LNCaP clone FGC (cell line): ENCODE measurements around the gene SCGN.

Experiments
- DNase-seq: peaks from one replicate; pipeline ENCODE4 v3.0.0-alpha.2; 2011; ENCODE audit warnings: low read depth
- H3K4me3 ChIP-seq: 2 replicates; pipeline ENCODE4 v1.5.1; 2011; ENCODE audit warnings: mild to moderate bottlenecking, low read depth, low read length, control low read depth
- TF ChIP-seq, protein P1 (sequence below): IDR thresholded peaks from 2 replicates; pipeline ENCODE4 v1.5.1; 2012; ENCODE audit warnings: mild to moderate bottlenecking; ENCODE audit not compliant: control insufficient read depth, insufficient read depth; ENCODE audit errors: extremely low read depth

SCGN gene

DNA sequence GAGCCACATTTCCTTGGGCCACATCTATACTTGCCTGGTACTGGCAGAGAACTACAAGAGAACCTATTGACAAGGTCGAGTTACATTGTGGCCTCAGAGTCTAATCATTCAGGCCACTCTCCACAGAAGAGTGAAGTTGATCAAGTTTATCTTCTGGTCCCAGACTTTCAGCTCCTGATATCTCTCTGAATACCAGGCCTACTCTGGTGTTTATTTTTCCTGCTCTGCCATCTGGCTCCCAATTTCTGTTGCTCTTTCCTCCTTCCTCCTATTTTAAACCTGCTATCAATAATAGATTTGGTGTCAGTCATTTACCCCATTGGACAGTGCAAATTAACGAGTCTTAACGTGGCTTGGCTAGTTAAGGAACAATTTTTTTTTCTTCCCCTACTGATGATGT is 46.6 kb downstream of the SCGN start:
- no peak for DNase-seq
- TF ChIP-seq, protein P1, sequence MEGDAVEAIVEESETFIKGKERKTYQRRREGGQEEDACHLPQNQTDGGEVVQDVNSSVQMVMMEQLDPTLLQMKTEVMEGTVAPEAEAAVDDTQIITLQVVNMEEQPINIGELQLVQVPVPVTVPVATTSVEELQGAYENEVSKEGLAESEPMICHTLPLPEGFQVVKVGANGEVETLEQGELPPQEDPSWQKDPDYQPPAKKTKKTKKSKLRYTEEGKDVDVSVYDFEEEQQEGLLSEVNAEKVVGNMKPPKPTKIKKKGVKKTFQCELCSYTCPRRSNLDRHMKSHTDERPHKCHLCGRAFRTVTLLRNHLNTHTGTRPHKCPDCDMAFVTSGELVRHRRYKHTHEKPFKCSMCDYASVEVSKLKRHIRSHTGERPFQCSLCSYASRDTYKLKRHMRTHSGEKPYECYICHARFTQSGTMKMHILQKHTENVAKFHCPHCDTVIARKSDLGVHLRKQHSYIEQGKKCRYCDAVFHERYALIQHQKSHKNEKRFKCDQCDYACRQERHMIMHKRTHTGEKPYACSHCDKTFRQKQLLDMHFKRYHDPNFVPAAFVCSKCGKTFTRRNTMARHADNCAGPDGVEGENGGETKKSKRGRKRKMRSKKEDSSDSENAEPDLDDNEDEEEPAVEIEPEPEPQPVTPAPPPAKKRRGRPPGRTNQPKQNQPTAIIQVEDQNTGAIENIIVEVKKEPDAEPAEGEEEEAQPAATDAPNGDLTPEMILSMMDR: no peak

DNA sequence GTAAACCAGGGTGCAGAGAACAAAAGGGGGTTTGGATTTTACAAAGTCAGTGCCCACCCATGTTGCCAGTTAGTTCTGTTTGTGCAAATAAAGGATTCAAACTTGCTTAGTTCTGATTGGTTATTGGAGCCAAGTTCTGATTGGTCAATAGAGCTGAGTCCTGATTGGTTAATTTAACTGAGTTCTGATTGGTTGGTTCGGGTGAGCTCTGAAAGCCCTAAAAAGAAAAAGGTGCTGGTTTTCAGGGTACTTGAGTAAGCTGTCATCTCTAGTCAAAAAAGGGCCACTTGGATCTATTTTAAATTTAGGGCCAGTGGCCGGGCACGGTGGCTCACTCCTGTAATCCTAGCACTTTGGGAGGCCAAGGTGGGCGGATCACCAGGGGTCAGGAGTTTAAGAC is 47.6 kb downstream of the SCGN start:
- TF ChIP-seq, protein P1: no peak

More for the DNA sequence above, 46.6 kb downstream of the SCGN start:
- no peak overlapping the region for H3K4me3 ChIP-seq

DNA sequence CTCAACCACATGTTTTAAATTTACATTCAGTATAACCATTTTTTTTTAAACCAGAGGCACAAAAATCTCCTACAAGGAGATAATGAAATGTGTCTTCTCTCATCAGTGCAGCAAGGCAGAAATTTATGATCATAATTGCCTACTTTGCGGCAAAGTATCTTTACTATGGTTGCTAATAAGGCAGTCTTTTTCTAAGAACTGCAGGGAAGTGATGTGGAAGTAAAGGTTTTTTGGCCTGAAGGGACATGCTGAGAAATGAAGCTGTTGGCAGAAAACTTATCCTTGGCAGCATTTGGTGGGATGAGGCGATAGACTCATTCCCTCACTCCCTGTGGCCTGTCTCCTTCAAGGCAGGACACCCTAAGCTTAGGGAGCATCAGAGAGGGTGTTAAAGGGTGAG is 48.7 kb downstream of the SCGN start:
- TF ChIP-seq, protein P1: no peak
- no peak overlapping the region for H3K4me3 ChIP-seq
- DNase-seq: no peak

More for the DNA sequence above, 47.6 kb downstream of the SCGN start:
- no peak overlapping the region for H3K4me3 ChIP-seq
- no peak for DNase-seq

DNA sequence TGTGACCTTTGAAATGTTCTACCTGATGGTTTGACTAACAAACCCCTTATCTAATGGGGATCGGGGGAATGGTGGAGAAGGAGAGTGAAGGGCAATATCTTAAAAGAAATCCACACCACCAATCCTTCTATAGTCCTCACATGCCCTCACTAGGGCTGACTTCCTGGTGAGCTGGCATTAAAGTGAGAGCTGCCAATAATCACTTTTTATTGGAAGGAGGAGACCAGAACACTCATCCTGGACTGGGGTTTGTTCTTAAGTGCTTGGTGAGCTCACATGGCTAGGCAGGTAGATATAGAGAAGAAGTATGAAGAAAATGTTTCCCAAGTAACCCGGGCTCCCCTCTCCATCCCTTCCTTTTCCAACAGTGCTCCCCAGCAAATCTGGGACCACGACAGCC is 49.8 kb downstream of the SCGN start:
- TF ChIP-seq, protein P1: no peak
- peak; percentile 69 for DNase-seq

DNA sequence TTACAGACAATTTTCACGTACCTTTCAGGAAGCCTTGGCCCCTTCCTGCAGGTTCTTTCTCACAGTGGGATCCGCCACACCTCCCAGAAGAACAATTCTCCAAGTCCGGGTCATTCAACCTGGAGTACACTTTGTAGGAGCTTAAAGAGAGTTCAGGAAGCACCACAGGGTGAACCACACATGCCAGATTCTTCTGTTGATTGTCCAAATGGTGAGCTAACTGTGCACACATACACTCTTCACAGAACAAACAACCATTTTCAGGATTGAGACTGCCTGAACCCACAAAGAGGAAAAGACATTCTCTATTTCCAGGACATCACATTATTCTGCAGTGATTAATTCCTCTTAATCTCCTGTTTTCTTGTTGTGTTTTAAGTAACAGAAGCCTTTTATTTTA is 51.0 kb downstream of the SCGN start:
- DNase-seq: peak; percentile 46
- TF ChIP-seq, protein P1: no peak
- H3K4me3 ChIP-seq: no peak overlapping the region

More for the DNA sequence above, 49.8 kb downstream of the SCGN start:
- no peak overlapping the region for H3K4me3 ChIP-seq

DNA sequence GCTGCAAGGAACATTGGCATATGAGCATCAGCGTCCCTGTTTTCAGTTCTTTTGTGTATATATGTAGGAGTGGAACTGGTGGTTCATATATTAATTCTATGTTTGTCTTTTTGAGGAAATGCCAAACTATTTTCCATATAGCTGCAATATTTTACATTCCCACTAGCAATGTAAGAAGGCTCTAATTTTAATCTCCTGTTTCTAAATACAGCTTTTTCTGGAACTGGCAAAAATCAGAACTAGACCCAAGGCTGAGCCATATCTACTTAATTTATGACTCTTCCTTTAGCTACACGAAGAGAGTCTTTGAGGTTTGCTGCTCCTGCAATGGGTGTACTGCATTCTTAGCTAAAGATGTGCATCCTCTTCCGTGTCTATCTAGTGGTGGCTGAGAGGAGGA is 52.0 kb downstream of the SCGN start:
- no peak for DNase-seq
- TF ChIP-seq, protein P1: no peak

DNA sequence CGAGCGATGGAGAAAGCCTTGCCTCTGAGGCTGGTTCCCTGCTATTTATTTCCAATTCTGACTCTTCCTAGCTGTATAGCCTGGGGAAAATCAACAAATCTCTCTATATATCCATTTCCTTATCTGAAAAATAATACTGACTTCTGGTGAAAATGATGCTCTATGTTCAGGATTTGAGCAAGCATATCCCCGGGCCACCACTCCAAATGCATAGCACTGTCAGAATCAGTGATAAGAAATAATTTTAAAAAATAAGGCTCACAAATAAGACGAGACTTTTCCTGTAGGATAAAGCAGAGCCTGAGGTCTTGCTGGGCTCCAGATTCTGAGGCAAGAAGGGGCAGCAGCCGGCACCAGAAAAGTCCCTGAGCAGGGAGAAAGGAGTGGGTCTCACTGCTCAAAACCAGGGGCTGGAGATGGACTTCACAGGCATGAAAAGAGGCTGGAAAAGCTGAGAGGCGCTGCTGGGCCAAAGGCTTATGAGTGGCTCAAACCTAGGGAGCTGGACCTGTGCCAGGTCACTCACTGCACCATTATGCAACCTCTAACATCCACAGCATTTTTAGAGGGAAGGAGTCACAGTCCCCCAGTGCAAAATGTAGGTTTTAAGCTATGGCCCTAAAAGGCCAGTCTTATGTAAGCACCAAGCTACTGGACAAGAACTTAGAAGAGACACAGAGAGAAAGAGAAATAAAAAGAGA is 54.4 kb downstream of the SCGN start:
- TF ChIP-seq, protein P1: no peak
- no peak for DNase-seq

More for the DNA sequence above, 52.0 kb downstream of the SCGN start:
- no peak overlapping the region for H3K4me3 ChIP-seq

More for the DNA sequence above, 54.4 kb downstream of the SCGN start:
- H3K4me3 ChIP-seq: no peak overlapping the region
